Endometrium (tissue), 2 donors: ENCODE results near the gene P3R3URF.

Experiments
- FAIRE-seq: peaks from 2 replicates; lab custom pipeline; 2012; peaks lifted over from hg19 to GRCh38; lab: Jason Lieb, UNC
- donor health status: control.
- donor health status: control.

Gene P3R3URF

DNA sequence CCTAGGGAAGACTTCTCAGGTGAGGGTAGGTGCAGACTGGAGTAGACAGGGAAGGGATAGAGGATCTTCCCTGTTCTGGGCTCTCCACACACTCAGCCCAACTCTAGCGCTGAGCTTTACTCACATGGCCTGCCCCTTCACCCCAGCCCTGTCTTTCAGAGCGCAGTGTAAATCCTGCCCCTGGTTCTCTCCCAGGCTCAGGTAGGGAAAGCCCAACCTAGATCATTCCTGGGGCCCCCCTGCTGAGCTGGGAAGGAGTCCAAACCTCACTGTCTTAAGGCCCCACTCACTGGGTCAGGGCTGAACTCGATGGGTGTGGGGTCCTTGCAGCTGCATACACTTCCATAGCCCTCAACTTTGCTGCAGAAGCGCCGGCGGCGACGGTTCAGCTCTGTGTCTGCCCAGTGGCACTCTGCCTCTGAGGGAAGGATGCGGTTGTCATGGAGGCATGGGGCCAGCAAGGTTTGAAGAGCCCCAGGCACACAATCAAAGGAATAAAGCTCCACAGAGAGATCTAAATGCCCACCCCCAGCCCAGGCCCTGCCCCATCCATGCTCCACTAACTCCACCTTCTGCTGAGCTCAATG lies 17.8 kb upstream of the P3R3URF start:
- no peak for FAIRE-seq

DNA sequence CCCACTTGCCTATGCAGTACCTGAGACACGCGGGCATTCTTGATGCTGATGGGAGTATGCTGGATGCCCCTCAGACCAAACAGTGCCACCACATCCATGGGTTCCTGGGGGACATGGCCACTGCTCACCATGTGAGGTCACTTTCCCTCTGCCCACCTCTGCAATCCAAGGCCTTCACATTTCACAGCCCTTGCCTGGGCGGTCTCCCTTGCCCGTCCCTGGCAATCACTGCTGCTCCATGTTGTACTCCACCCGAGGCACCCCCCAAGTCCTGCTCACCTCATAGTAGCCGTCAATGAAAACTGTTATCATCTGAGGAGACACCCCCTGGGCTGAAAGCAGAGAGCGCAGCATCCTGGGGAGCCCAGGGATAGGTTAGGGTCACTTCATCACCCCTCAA lies 17.0 kb upstream of the P3R3URF start:
- FAIRE-seq: no peak

DNA sequence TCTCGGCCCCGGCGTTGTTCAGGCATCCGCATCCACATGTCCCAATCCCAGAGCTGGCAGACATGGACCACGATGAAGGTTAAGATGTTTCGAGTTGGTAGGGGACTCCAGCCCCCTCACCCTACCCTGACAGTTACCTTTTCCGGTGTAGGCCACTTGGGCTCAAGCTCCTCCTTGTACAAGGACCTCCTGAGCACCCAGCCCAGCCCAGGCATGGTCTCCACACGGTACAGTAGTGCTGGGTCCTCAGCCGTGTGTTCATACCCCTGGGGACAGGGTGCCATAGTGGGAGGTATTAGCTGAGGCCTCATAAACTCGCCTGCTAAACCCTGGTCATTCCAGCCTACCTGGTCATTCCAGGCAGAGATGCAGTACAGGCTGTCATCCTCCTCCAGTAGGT lies 15.9 kb upstream of the P3R3URF start:
- no peak for FAIRE-seq

DNA sequence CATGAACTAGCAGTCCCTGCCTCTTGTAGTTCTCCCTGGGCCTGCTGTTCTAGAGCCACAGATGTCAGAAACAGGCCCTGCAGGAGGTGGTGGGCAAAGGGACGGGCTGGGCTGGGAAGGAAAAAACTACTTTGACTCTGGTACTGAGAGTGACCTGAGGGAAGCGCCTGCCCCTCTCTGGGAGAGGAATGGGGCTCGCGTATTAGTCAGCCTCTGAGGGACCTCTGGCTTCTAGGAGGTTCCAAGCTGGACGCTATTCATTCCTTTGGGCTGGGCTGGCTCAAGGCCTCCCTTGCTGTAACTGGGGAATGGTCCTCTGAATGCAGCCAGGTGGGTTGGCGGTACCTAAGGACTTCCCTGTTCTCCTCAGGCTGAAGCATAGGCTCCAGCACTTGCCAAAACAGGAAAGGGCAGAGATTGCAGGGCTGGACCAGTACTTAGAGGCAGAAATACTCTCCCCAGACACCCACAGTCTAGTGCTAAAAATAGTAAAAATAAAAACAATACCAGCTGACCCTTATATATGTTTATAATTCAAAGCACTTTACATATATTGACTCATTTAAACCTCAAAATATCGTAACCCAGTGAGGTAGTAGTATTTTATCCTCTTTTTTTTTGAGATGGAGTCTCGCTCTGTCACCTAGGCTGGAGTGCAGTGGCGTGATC lies 14.9 kb upstream of the P3R3URF start:
- FAIRE-seq: no peak

DNA sequence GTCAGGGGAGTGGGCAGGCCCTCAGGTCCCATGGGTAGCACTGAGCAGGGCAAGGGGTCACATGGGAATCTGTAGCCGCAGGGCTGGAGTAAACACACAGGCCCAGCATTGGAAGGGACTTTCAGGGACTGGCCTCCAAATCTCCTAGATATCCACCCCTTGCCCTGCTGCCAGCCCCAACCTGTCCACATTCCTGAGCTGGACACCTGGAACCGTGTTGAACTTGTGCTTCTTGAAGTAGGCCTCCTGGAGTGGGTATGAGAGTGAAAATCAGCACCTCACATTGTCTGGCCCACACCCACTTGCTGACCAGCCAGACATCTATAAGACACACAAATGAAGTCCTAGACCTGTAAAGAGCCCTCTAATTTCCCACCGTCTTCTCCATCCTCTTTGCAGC lies 14.3 kb upstream of the P3R3URF start:
- no peak for FAIRE-seq

- FAIRE-seq: no peak
These were observed 12.2 kb upstream of the P3R3URF start for GRCh38 chr1:46188295-46189030.

GRCh38 chr1:46187106-46187869 lies 11.0 kb upstream of the P3R3URF start:
- FAIRE-seq: no peak

DNA sequence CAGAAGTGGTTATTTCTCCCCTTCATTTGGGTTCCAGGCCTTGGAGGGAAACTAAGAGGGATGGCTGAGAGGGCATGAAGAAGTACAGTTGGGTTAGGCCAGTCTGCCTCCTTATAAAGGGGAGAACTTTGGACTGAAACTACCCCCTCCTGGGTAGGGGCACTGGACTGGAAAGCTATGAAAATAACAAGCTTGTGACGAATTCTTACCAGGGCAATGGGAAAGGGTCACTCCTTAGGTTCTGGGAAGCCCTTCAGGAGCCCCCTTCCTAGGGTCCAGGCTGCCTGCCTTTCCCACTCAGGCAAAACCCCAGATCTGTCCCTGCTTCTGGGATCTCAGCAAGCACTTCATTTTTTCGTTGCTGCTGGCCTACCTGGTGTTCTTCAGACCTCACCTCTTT lies 9.8 kb upstream of the P3R3URF start:
- FAIRE-seq: no peak

DNA sequence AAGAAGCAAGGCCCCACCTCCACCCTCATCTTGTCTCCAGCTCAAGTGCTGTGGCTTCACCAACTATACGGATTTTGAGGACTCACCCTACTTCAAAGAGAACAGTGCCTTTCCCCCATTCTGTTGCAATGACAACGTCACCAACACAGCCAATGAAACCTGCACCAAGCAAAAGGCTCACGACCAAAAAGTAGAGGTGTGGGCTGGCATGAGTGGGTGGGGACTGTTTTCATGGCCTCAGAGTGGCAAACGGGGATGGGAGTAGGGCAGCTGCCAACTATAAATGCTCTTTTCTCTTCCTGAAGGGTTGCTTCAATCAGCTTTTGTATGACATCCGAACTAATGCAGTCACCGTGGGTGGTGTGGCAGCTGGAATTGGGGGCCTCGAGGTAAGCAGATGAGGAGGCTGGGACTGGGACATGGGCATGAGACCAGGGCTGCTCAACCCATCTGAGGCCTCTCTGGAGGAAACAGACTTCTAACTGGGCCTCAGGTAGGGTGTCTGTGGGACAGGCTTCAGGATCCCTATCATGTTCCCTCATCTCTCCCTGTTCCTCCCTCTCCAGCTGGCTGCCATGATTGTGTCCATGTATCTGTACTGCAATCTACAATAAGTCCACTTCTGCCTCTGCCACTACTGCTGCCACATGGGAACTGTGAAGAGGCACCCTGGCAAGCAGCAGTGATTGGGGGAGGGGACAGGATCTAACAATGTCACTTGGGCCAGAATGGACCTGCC lies 8.8 kb upstream of the P3R3URF start:
- no peak for FAIRE-seq

DNA sequence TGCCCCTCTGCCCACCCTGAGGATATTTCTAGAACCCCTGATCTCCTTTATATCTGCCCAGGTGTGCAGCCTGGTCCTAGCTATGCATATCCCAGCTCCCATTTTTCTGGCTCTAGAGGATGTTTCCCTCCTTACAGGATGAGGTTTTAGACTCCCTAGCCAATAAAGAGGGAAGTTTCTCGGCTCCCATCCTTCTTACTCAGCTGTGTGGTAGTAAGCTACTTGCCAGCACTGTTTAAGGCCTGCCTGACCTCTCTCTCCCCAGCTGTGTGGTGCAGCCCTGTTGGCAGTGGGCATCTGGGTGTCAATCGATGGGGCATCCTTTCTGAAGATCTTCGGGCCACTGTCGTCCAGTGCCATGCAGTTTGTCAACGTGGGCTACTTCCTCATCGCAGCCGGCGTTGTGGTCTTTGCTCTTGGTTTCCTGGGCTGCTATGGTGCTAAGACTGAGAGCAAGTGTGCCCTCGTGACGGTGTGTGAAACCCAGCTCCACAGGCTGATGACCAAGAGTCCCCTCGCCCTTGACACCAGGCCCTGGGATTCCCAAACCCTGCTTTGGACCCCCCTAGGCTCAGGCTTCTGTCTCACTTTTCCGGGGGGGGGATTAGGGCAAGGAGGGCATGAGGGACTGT lies 7.8 kb upstream of the P3R3URF start:
- FAIRE-seq: no peak

DNA sequence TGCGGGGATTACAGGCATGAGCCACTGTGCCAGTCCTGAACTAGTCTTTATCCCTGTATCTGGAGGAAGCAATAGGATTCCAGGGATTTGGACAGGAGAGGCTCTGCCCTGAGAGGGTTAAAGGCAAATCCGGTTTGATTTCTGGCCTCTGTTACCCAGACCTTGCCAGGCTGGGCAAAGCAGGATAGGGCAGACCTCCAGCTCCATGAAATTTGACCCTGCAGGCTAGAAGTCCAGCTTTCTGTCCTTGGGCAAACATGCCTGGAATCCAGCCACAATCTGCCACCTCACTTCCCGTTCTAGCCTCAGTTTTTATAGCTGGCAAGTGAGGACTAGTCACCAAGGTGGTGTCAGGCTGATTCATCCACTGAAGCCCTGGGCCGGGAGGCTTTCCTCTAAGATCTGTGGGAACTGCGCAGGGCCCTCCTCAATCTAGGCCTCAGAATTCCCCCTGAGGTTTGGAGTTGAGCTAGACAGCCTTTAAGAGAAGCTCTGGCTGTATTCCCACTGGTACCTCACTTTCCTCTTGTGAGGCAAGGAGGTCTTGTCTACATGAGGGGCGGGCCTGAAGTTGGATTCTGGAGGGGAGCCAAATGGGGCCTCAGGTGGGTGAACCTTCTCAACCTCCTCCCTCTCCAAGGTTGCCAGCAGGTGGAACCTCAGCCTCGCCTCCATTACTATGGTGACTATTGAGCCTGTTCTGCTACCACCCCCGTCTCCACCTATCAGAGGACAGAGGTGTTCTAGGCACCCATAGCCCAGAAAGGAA lies 7.0 kb upstream of the P3R3URF start:
- no peak for FAIRE-seq

DNA sequence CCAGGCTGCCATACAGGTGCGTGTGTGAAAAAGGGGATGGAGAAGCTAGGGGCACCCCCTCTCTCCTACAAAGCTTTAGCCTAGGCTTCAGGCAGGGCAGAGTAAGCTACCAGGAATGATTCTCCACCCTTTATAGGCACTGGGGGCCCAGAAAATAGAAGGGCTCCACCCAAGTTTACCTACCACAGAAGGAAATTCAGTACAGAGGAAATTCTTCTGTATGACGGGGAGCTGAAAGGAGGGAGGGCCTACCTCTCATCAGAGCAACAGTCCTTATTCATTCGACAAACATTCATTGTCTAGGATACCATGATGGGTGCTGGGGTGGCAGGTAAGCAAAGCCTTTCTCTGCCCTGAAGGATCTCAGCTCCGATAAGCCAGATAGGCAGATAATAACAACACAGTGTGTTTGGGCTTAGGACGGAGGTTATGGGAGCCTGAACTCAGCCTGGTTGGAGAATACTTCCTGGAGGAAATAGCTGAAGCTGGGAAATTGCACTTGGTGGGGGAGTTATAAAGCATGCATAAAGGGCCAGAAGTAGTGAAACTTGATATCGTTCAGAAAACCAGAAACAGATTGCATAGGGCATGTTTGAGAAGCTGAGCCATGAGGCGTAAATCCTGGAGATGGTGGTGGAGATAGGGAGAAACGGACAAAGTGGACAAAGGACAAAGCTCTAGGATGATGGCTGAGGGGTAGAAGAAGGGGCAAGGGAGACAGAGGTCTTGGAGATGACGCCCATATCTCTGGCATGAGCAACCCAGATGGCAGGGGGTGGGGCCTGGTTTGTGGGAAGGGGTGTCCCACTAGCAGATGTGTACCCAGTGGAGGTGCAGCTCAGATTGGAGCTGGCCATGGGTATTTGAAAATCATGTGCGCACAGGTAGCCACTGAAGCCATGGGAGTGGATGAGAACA lies 5.3 kb upstream of the P3R3URF start:
- no peak for FAIRE-seq

- no peak for FAIRE-seq
These were observed 3.9 kb upstream of the P3R3URF start for GRCh38 chr1:46180082-46180616.

DNA sequence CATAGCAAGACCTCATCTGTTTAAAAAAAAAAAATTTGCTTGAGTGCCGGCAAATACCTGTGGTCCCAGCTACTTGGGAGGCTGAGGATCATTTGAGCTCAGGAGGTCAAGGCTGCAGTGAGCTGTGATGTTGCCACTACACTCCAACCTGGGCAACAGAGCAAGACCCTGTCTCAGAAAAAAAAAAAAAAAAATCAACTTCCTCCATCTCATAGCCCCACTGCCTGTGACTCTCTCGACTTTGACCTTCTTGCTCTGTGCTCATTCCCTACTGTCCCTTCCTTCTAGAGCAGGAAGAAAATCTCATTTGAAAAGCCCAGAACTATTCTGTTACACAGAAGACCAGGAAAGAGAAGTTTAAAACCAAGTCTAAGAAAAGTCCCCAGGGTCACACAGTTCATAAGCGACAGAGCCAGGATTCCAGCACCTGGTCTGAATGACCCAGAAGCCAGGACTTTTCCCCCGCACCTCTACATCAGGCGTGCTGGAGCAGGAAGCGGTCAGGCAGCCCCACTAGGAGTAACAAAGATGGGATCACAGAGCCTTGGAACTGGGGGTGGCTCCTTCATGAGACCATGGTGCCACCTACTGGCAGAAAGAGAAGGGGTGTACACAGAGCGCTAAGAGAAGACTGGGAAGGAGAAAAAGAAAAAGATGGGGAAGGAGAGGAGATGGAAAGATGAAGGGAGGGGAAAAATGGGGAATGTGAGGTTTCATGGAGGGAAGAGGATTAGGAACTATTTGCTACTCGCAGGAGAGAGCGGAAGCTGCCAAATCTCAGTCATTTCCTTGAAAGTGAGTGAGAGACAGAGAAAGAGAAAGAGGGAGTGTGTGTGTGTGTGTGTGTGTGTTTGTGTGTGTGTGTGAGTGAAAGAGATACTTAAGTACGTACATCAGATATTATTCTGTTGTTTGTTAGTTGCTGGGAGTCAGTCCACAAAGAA lies 3.1 kb upstream of the P3R3URF start:
- FAIRE-seq: no peak

- FAIRE-seq: no peak
These were observed 1.0 kb downstream of the P3R3URF start for GRCh38 chr1:46175243-46175642.

DNA sequence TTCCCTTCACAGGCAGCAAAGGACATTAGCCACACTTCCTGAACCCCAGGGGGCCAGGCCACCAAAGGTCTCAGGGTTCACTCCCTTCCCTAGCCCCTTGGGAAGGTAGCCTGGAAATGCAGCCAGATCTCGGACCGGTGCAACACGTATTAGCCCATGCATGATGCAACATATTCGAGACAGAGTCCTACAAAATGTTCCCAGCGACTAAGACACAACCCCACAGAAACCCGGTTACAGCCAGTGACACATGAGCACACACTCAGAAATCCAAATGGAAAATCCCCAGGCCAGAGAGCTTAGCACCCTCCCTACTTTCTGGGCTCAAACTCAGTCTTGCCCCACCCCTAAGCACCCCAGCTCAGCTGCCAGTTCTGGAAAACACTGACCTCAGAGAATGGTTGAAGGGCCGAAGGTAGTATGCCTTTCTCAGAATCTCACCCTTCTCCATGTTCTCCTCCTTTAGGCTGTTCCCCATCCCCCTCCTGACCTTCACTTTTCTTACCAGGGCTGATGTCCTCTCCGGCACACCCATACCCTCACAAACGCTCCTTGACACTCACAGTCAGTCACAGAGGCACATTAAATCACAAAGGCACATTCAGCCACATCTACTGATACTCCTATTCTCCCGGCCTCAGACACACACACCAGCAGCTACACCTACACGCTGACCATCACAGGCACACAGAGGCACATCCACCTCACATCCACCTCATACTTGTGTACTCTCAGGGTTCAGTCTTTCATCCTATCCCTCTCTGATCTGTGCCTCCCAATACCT lies 1.6 kb downstream of the P3R3URF start, which contains the start of gene TSPAN1:
Gene TSPAN1, plus strand, starts transcription at position 640 of the 784 bp plus-strand sequence. CDS start 6,021 bp downstream, outside the sequence.
- FAIRE-seq: no peak

- no peak for FAIRE-seq
These were observed 2.9 kb downstream of the P3R3URF start for GRCh38 chr1:46173361-46173856.
